ENCODE results near the gene FAM107B. TPM values are rescaled to one million over a fixed set of nuclear protein-coding genes. Genes with fewer than 3 reads are reported as not detected.
"Not testable (repeated sequence)": the region's sequence is repeated elsewhere in the genome, so short reads cannot be mapped to it uniquely, and the experiment has no call there.

The FAM107B gene
- total RNA-seq, 6 donors from 2014 or later = 44.0 to 136 (median 77.0) TPM

DNA sequence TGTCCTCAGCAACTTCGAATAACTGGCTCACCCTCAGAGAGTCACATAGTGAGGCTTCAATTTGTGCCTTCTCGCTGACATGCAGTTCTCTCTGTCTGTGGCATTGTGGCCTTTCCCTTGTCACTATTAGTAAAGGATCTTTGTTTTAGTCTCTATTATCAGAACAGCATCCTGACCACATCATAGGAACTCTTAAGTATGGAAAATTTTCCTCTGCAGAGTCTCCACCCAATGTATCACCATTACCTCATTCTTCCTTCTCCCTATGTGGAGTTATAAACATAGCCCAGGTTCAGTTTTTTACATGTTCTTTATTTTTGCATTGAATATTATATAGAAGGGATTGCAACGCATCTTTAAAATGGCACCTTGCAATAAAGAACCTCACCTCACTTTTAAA lies 112.9 kb downstream of the FAM107B start:
- Histone ChIP-seq H3K9me3 (no peaks in the 10 kb centered on the region), H3K4me1 (peaks cover 0 to 6% (median 1%) of the 10 kb centered on the region in 4 donors), H3K4me3 (no peak overlapping the region), H3K36me3 (no peaks in the 10 kb centered on the region), H3K27me3 (no peaks in the 10 kb centered on the region), H3K27ac (no peak overlapping the region)
- ATAC-seq (ENCODE audit: low FRiP score in 2 of 2) (peak in 1 of 2 donors; percentile 41), DNase-seq (no peak)
- no peak for TF ChIP-seq EP300 (IDR thresholded peaks at IDR 0.05)
- no peak for TF ChIP-seq POLR2A (IDR thresholded peaks at IDR 0.05)
- TF ChIP-seq POLR2AphosphoS5 (IDR thresholded peaks at IDR 0.05) = no peak
- TF ChIP-seq, protein P1, sequence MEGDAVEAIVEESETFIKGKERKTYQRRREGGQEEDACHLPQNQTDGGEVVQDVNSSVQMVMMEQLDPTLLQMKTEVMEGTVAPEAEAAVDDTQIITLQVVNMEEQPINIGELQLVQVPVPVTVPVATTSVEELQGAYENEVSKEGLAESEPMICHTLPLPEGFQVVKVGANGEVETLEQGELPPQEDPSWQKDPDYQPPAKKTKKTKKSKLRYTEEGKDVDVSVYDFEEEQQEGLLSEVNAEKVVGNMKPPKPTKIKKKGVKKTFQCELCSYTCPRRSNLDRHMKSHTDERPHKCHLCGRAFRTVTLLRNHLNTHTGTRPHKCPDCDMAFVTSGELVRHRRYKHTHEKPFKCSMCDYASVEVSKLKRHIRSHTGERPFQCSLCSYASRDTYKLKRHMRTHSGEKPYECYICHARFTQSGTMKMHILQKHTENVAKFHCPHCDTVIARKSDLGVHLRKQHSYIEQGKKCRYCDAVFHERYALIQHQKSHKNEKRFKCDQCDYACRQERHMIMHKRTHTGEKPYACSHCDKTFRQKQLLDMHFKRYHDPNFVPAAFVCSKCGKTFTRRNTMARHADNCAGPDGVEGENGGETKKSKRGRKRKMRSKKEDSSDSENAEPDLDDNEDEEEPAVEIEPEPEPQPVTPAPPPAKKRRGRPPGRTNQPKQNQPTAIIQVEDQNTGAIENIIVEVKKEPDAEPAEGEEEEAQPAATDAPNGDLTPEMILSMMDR (IDR thresholded peaks at IDR 0.05) = no peak
- 93 to 100% methylated on average over 3 of the region's 3 CpGs for WGBS, 2 donors

DNA sequence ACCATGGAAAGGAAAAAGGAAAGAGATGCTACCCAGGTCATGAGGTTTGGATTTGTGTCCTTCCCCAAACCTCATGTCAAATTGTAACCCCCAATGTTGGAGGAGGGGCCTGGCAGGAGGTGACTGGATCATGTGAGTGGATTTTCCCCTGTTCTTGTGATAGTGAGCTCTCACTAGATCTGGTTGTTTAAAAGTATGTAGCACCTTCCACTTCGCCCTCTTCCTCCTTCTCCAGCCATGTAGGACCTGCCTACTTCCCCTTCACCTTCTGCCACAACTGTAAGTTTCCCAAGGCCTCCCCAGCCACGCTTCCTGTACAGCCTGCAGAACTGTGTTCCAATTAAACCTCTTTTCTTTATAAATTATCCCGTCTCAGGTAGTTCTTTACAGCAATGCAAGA lies 113.9 kb downstream of the FAM107B start:
- 75 to 84% methylated on average over 3 of the region's 3 CpGs for WGBS, 2 donors
- DNase-seq = peak in 1 of 2 donors; percentile 32
- Histone ChIP-seq H3K4me1 (peaks cover 0 to 6% (median 1%) of the 10 kb centered on the region in 4 donors), H3K36me3 (no peaks in the 10 kb centered on the region), H3K9me3 (no peaks in the 10 kb centered on the region), H3K27me3 (no peaks in the 10 kb centered on the region), H3K27ac (no peak overlapping the region), H3K4me3 (no peak overlapping the region)
- TF ChIP-seq POLR2AphosphoS5 (IDR thresholded peaks at IDR 0.05) = no peak
- TF ChIP-seq, protein P1 (IDR thresholded peaks at IDR 0.05) = no peak
- TF ChIP-seq EP300 (IDR thresholded peaks at IDR 0.05) = no peak
- no peak for TF ChIP-seq POLR2A (IDR thresholded peaks at IDR 0.05)
- no peak for ATAC-seq (ENCODE audit: low FRiP score in 2 of 2)

DNA sequence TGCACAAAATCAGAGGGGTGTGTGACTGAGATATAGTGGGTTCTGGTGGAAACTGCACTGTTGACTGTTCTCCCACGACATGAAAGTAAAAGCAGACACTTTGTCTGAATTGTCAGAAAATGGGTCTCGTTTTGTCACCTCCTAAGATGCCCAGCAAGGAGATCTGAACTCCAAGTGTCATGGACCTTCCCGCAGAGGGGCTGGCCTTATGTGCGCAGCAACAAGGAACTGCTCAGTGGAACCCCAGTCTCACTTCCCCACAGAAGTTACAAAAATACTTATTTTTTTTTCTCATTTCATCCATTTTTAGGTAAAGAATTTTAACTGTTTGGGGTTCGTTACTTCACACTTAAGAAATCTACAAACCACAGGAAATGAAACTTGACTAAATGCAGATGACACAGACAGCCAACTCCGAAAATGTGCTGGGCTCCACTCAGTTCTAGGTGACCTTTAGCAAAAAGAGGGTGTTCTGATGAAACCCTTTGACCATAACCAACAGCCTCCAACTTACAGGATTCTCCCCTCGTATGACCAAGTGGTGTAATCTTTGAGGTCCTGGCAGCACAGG lies 115.0 kb downstream of the FAM107B start:
- Histone ChIP-seq H3K9me3 (no peaks in the 10 kb centered on the region), H3K27me3 (no peaks in the 10 kb centered on the region), H3K27ac (peak overlapping the region in 3 of 4 donors; percentile 9 to 36 (median 24)), H3K4me1 (peaks cover 0 to 6% (median 1%) of the 10 kb centered on the region in 4 donors), H3K4me3 (no peak overlapping the region), H3K36me3 (no peaks in the 10 kb centered on the region)
- 60 to 69% methylated on average over 7 of the region's 7 CpGs for WGBS, 2 donors
- DNase-seq = peak in 1 of 2 donors; percentile 66
- TF ChIP-seq POLR2AphosphoS5 (IDR thresholded peaks at IDR 0.05) = peak in 1 of 2 donors; percentile 12
- no peak for TF ChIP-seq EP300 (IDR thresholded peaks at IDR 0.05)
- TF ChIP-seq POLR2A (IDR thresholded peaks at IDR 0.05) = no peak
- TF ChIP-seq, protein P1 (IDR thresholded peaks at IDR 0.05) = no peak
- peak; percentile 79 to 80 for ATAC-seq (ENCODE audit: low FRiP score in 2 of 2)

DNA sequence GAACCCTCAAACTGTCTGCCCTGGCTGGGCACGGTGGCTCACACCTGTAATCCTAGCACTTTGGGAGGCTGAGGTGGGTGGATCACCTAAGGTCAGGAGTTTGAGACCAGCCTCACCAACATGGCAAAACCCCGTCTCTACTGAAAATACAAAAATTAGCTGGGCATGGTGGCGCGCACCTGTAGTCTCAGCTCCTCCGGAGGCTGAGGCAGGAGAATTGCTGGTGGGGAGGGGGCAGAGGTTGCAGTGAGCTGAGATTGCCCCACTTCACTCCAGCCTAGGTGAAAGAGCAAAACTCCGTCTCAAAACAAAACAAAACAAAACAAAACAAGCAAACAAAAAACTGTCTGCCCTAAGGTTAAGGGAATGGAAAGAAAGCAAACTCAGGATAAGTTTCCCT lies 115.6 kb downstream of the FAM107B start:
- not testable (repeated sequence) for DNase-seq; H3K9me3 ChIP-seq; H3K4me3 ChIP-seq; H3K27me3 ChIP-seq; ATAC-seq (ENCODE audit: low FRiP score in 2 of 2); H3K4me1 ChIP-seq; H3K36me3 ChIP-seq
- 84 to 92% methylated on average over 5 to 6 of the region's 6 CpGs for WGBS, 2 donors
- peak overlapping the region in 3 of 4 donors; percentile 9 to 36 (median 24) for H3K27ac ChIP-seq

DNA sequence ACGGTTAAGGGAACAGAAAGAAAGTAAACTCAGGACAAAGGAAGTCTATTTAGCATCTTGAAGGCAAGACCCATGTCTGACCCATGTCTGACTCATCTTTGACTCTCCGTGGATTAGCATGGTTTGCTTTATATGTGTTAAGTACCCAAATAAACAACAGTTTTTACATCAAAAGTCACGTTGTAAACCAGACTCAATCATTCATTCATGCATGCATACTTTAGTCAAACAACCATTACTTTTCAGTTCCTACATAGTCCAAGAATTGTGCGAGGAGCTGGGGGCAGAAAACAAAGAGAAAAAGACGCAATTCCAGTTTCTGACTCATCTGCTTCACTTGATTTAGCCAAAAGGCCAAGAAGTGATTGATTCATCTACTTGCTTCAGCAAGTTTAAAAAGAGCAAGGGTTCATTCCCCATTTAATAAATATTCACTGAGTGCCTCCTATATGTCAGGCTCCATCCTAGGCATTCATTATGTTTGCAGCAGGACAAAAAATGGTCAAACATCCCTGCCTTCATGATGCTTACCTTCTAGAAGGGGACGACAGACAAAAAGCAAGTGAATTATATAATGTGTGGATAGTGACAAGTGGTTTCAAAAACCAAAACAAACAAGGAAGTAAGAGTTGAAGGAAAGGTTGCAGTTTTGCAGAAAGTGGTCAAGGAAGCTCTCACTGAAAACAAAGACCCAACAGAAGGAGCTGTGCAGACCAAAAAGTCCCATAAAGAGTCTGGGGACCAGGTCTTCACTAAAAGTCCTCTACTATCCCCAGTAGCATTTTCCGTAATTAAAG lies 116.2 kb downstream of the FAM107B start:
- peak overlapping the region in 3 of 4 donors; percentile 9 to 36 (median 24) for H3K27ac ChIP-seq
- H3K27me3 ChIP-seq = no peaks in the 10 kb centered on the region
- DNase-seq (no peak), ATAC-seq (ENCODE audit: low FRiP score in 2 of 2) (peak in 1 of 2 donors; percentile 49)
- 51 to 59% methylated on average over 7 of the region's 7 CpGs for WGBS, 2 donors
- H3K9me3 ChIP-seq = no peaks in the 10 kb centered on the region
- H3K4me1 ChIP-seq = peaks cover 5 to 11% (median 9%) of the 10 kb centered on the region in 4 donors
- no peak overlapping the region for H3K4me3 ChIP-seq
- TF ChIP-seq EP300 (IDR thresholded peaks at IDR 0.05) (no peak), POLR2AphosphoS5 (IDR thresholded peaks at IDR 0.05) (no peak), POLR2A (IDR thresholded peaks at IDR 0.05) (no peak)
- TF ChIP-seq, protein P1 (IDR thresholded peaks at IDR 0.05) = no peak
- no peaks in the 10 kb centered on the region for H3K36me3 ChIP-seq
